ENCODE results near the gene QRICH1.

GRCh38 chr3:49015765-49016164 is 78.1 kb downstream of the QRICH1 start:
- TF ChIP-seq CTCF (conservative IDR thresholded peaks at IDR 0.05) (no peak), ZFX (IDR thresholded peaks at IDR 0.05) (no peak)

All from C4-2B (cell line).